Activated CD8-positive, alpha-beta memory T cell treated with anti-CD3 and anti-CD28 coated beads, Interleukin-2, amount 50 U/mL, for 24 hours (primary cell): ENCODE data around the gene OR2T35.
A peak's percentile ranks its signal among the peaks of the same experiment; 100 is the strongest.

Experiments used
- DNase-seq: peaks from one replicate; pipeline ENCODE4 v3.0.0-alpha.2; 2020; ENCODE audit errors: extremely low read depth

Gene OR2T35

GRCh38 chr1:248627971-248628844 lies 16.9 kb downstream of the OR2T35 start:
- no peak for DNase-seq

- DNase-seq: no peak
Observed at GRCh38 chr1:248625971-248626370, 19.1 kb downstream of the OR2T35 start.

- no peak for DNase-seq
Observed at GRCh38 chr1:248625166-248625565, 19.9 kb downstream of the OR2T35 start.

GRCh38 chr1:248622570-248623001 lies 22.5 kb downstream of the OR2T35 start:
- DNase-seq: no peak

- no peak for DNase-seq
Observed at GRCh38 chr1:248621770-248622169, 23.3 kb downstream of the OR2T35 start.

GRCh38 chr1:248618878-248619277 lies 26.2 kb downstream of the OR2T35 start:
- peak; percentile 23 for DNase-seq

GRCh38 chr1:248618119-248618518 lies 27.0 kb downstream of the OR2T35 start:
- no peak for DNase-seq

GRCh38 chr1:248613742-248614141 lies 31.3 kb downstream of the OR2T35 start:
- DNase-seq: no peak

GRCh38 chr1:248611883-248612414 lies 33.1 kb downstream of the OR2T35 start:
- no peak for DNase-seq

GRCh38 chr1:248610301-248610700 lies 34.8 kb downstream of the OR2T35 start:
- no peak for DNase-seq

GRCh38 chr1:248599396-248599795 lies 45.7 kb downstream of the OR2T35 start:
- DNase-seq: no peak

GRCh38 chr1:248597589-248597988 lies 47.5 kb downstream of the OR2T35 start, which contains the start of gene OR2T10:
Gene OR2T10, minus strand, starts transcription at chr1:248597700. Its CDS starts 3,932 bp downstream, at chr1:248593768.
- no peak for DNase-seq

- no peak for DNase-seq
Observed at GRCh38 chr1:248596615-248597014, 48.5 kb downstream of the OR2T35 start.

- no peak for DNase-seq
Observed at GRCh38 chr1:248593226-248593625, 51.9 kb downstream of the OR2T35 start.

GRCh38 chr1:248592655-248593054 lies 52.4 kb downstream of the OR2T35 start:
- DNase-seq: no peak

- no peak for DNase-seq
Observed at GRCh38 chr1:248590055-248590454, 55.0 kb downstream of the OR2T35 start.

- no peak for DNase-seq
Observed at GRCh38 chr1:248589334-248589733, 55.7 kb downstream of the OR2T35 start.
